ENCODE measurements around the gene TTC39A. TPM values are rescaled to one million over a fixed set of nuclear protein-coding genes. Genes with fewer than 3 reads are reported as not detected.
"Not testable (repeated sequence)": the region's sequence is repeated elsewhere in the genome, so short reads cannot be mapped to it uniquely, and the experiment has no call there.

TTC39A gene
- total and polyA plus RNA-seq, 12 donors, result 4.7 to 44.8 (median 15.7) TPM

DNA sequence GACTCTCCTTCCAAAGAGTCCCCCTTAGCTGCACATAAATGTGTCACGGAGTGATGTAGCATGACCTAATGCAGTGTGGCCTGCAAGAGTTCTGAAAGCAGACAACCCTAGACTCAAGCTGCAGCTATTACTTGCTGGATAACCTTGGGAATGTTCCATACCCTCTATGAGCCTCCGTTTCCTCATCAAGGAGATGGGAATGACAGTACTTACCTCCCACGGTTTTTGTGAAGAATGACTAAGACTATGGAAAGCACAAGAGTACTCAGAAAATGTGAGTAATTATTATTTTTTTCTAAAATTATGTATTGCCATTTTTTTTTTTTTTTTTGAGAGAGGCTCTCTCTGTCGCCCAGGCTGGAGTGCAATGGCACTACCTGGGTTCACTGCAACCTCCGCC lies 3.0 kb downstream of the TTC39A start:
- intact Hi-C loops (cut with DNase I), result no loop called here
- H3K36me3 ChIP-seq (replicated peaks in 1 of 2), result no peaks in the 10 kb centered on the region
- H3K4me3 ChIP-seq, result no peak overlapping the region
- H3K4me1 ChIP-seq (replicated peaks in 1 of 2), result peaks cover 0 to 20% of the 10 kb centered on the region in 2 donors
- no peak for DNase-seq
- H3K27me3 ChIP-seq, result no peaks in the 10 kb centered on the region
- H3K9me3 ChIP-seq (replicated peaks in 1 of 3), result no peaks in the 10 kb centered on the region
- no peak for TF ChIP-seq POLR2A (IDR thresholded peaks at IDR 0.05)
- TF ChIP-seq, protein P1, sequence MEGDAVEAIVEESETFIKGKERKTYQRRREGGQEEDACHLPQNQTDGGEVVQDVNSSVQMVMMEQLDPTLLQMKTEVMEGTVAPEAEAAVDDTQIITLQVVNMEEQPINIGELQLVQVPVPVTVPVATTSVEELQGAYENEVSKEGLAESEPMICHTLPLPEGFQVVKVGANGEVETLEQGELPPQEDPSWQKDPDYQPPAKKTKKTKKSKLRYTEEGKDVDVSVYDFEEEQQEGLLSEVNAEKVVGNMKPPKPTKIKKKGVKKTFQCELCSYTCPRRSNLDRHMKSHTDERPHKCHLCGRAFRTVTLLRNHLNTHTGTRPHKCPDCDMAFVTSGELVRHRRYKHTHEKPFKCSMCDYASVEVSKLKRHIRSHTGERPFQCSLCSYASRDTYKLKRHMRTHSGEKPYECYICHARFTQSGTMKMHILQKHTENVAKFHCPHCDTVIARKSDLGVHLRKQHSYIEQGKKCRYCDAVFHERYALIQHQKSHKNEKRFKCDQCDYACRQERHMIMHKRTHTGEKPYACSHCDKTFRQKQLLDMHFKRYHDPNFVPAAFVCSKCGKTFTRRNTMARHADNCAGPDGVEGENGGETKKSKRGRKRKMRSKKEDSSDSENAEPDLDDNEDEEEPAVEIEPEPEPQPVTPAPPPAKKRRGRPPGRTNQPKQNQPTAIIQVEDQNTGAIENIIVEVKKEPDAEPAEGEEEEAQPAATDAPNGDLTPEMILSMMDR (IDR thresholded peaks at IDR 0.05), result no peak
- no peak overlapping the region for H3K27ac ChIP-seq
- WGBS, 4 donors, result 75 to 86% (median 77%) methylated on average over 5 of the region's 5 CpGs

DNA sequence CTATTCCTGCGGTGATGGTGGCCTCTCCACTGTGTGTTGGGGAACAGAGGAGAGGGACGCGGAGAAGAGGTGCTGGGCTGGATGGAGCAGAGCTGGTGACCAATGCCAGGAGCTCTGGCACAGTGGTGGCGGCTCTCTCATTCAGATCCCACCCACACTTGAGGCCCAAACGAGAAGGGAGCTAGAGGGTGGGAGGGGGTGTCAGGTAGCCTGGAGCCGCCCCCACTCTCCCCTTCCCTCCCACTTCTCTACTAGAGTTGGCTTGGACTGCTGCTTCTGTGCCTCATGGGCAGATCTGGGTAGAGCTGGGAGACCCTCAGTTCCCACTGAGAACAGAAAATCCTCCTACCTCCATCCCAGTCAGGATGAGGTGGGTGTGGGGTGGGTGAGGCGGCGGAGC lies 3.5 kb downstream of the TTC39A start:
- intact Hi-C loops (cut with DNase I), result no loop called here
- WGBS, 4 donors, result 83 to 93% (median 88%) methylated on average over 7 to 8 of the region's 8 CpGs

DNA sequence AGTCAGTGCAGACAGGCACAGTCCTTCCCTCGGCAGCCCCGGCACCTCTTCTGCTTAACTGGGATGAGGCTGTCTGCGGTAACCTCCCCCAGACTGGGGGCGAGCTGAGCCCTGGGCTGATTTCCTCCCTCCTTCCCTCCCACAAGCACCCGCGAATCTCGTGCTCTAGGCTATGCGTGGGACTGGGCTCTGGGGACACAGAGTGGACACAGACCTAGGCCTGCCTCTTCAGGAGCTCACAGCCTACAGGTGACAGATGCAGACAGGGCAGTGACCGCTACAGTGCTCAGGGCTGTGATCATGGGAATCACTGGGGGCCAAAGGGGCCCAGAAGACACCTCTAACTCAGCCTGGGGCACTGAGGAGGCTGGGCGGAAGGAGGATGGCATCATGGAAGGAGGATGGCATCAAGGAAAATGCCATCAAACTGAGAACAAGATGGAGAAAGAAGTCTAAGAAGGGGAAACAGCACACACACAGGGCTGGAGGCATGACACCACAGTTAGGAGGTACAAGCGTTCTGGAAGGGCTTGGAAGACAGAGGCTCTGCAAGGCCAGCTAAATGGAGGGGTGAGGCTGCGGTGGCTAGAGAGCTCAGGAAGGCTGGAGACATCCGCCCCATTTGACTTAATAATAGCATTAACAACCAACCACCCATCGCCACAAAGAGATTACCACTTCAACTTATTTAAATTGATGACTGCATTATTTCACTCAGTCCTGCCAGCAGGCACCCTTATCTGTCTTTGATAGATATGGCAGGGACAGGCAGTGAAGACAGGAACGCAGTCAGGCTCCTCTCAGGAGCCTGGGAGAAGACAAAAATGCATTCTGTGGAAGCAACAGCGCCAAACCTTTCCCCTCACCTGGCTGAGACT lies 4.2 kb downstream of the TTC39A start:
- TF ChIP-seq POLR2A (IDR thresholded peaks at IDR 0.05), result no peak
- TF ChIP-seq, protein P1 (IDR thresholded peaks at IDR 0.05), result no peak
- DNase-seq, result no peak
- 78 to 87% (median 84%) methylated on average over 14 to 16 of the region's 16 CpGs for WGBS, 4 donors
- H3K36me3 ChIP-seq (replicated peaks in 1 of 2), result no peaks in the 10 kb centered on the region
- intact Hi-C loops (cut with DNase I), result no loop called here
- no peaks in the 10 kb centered on the region for H3K27me3 ChIP-seq
- peaks cover 0 to 14% of the 10 kb centered on the region in 2 donors for H3K4me1 ChIP-seq (replicated peaks in 1 of 2)
- H3K4me3 ChIP-seq, result no peak overlapping the region
- H3K9me3 ChIP-seq (replicated peaks in 1 of 3), result no peaks in the 10 kb centered on the region
- no peak overlapping the region for H3K27ac ChIP-seq

More for the DNA sequence above, 3.5 kb downstream of the TTC39A start:
- no peak for DNase-seq
- no peaks in the 10 kb centered on the region for H3K27me3 ChIP-seq
- H3K4me1 ChIP-seq (replicated peaks in 1 of 2), result peaks cover 0 to 20% of the 10 kb centered on the region in 2 donors
- H3K4me3 ChIP-seq, result no peak overlapping the region
- no peaks in the 10 kb centered on the region for H3K36me3 ChIP-seq (replicated peaks in 1 of 2)
- TF ChIP-seq, protein P1 (IDR thresholded peaks at IDR 0.05), result no peak
- no peak for TF ChIP-seq POLR2A (IDR thresholded peaks at IDR 0.05)
- H3K27ac ChIP-seq, result no peak overlapping the region
- H3K9me3 ChIP-seq (replicated peaks in 1 of 3), result no peaks in the 10 kb centered on the region

DNA sequence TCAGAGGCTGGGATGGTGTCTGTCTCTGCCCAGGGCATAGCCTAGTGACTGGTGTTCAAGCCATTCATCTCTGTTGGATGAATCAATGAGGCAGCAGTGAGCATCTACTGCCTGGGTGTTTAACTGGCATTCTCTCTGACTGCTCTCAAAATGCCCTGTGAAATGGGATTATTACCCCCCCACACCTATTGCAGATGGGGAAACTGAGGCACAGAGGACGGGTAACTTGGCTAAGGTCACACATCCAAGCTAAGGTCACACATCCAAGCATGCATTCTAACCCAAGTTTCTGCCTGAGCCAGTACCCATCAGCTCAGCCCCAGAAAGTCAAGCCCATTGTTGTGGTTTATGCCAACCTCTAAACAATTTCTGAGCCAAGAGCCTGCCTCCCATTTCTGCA lies 5.0 kb downstream of the TTC39A start:
- no peak overlapping the region for H3K4me3 ChIP-seq
- H3K9me3 ChIP-seq (replicated peaks in 1 of 3), result no peaks in the 10 kb centered on the region
- H3K27me3 ChIP-seq, result no peaks in the 10 kb centered on the region
- H3K36me3 ChIP-seq (replicated peaks in 1 of 2), result no peaks in the 10 kb centered on the region
- peaks cover 0 to 8% of the 10 kb centered on the region in 2 donors for H3K4me1 ChIP-seq (replicated peaks in 1 of 2)
- DNase-seq, result no peak
- WGBS, 4 donors, result 58 to 71% methylated on average over 1 of the region's 1 CpG; no CpG with 5 or more reads in 2 of the 4 donors
- H3K27ac ChIP-seq, result no peak overlapping the region
- TF ChIP-seq, protein P1 (IDR thresholded peaks at IDR 0.05), result no peak
- TF ChIP-seq POLR2A (IDR thresholded peaks at IDR 0.05), result no peak
- intact Hi-C loops (cut with DNase I), result no loop called here

DNA sequence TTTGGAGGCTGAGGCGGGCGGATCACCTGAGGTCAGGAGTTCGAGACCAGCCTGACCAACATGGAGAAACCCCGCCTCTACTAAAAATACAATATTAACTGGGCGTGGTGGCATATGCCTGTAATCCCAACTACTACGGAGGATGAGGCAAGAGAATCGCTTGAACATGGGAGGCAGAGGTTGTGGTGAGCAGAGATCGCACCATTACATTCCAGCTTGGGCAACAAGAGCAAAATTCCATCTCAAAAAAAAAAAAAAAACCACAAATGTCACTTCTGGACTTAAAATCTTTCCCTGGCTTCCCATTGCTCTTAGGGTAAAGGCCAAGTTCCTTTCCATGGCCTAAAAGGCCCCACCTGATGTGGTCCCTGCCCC lies 5.4 kb downstream of the TTC39A start:
- H3K36me3 ChIP-seq (replicated peaks in 1 of 2); H3K4me1 ChIP-seq (replicated peaks in 1 of 2); intact Hi-C loops (cut with DNase I); H3K9me3 ChIP-seq (replicated peaks in 1 of 3); DNase-seq; H3K27me3 ChIP-seq; H3K27ac ChIP-seq; H3K4me3 ChIP-seq: not testable (repeated sequence)
- 96 to 99% (median 96%) methylated on average over 8 of the region's 8 CpGs for WGBS, 4 donors

Data from adrenal gland (tissue), 12 donors.